CD14-positive monocyte (primary cell): ENCODE measurements around the gene RTN4IP1. TPM values are rescaled to one million over a fixed set of nuclear protein-coding genes. Genes with fewer than 3 reads are reported as not detected.

Experiments used
- DNase-seq, 3 donors: peaks; one replicate each; pipeline ENCODE4 v3.0.0-alpha.2; 2011 to 2022
- H2AFZ ChIP-seq: 2 replicates; pipeline ENCODE4 v1.6.0; 2012; ENCODE audit warnings: mild to moderate bottlenecking, low read depth, low read length, inconsistent platforms; ENCODE audit not compliant: insufficient read depth, poor library complexity, severe bottlenecking
- H3K27ac ChIP-seq, 2 donors: 1 replicate in 1 of 2; 2 replicates in 1 of 2; pipeline ENCODE4 v1.5.1; 2012 to 2013; ENCODE audit warnings: low read length in 2 of 2, control low read depth in 1 of 2, inconsistent platforms in 1 of 2, low read depth in 1 of 2, mild to moderate bottlenecking in 1 of 2
- H3K27me3 ChIP-seq, 2 donors: one replicate each; pipeline versions ENCODE4 v1.6.0 to v1.6.1; 2011 to 2013; ENCODE audit warnings: low read length in 2 of 2; ENCODE audit not compliant: control insufficient read depth in 2 of 2, insufficient read depth in 2 of 2
- H3K36me3 ChIP-seq, 2 donors: replicated peaks in 1 of 2; 1 replicate in 1 of 2; 2 replicates in 1 of 2; pipeline versions ENCODE4 v1.5.1 to v1.6.1; 2012 to 2013; ENCODE audit warnings: low read length in 2 of 2, control low read depth in 1 of 2, inconsistent platforms in 1 of 2, mild to moderate bottlenecking in 1 of 2; ENCODE audit not compliant: insufficient read depth in 2 of 2, control insufficient read depth in 1 of 2
- H3K4me1 ChIP-seq, 2 donors: 1 replicate in 1 of 2; 2 replicates in 1 of 2; pipeline versions ENCODE4 v1.5.1 to v1.6.1; 2012 to 2013; ENCODE audit warnings: low read length in 2 of 2, control low read depth in 1 of 2, inconsistent platforms in 1 of 2, mild to moderate bottlenecking in 1 of 2, moderate library complexity in 1 of 2; ENCODE audit not compliant: insufficient read depth in 2 of 2, control insufficient read depth in 1 of 2
- H3K4me2 ChIP-seq: replicated peaks from 2 replicates; pipeline ENCODE3; 2012; ENCODE audit warnings: low read length, moderate library complexity, mild to moderate bottlenecking; ENCODE audit not compliant: poor library complexity, severe bottlenecking; ENCODE audit errors: extremely low read depth
- H3K4me3 ChIP-seq, 3 experiments: fragments of 200-600 bp in 1 of 3; sonication (generic) in 1 of 3; replicated peaks in 1 of 3; 1 replicate in 2 of 3; 2 replicates in 1 of 3; pipeline ENCODE4 v1.5.1; 2011 to 2013; ENCODE audit warnings: low read length in 3 of 3, mild to moderate bottlenecking in 3 of 3, control low read depth in 2 of 3, low read depth in 2 of 3, inconsistent platforms in 1 of 3, moderate library complexity in 1 of 3
- H3K79me2 ChIP-seq: 2 replicates; pipeline ENCODE4 v1.6.0; 2012; ENCODE audit warnings: mild to moderate bottlenecking, control low read depth, inconsistent platforms, low read length, moderate library complexity; ENCODE audit not compliant: insufficient read depth
- H3K9ac ChIP-seq: 2 replicates; pipeline ENCODE4 v1.6.0; 2017; ENCODE audit warnings: low read length, mild to moderate bottlenecking; ENCODE audit not compliant: insufficient read depth, poor library complexity, severe bottlenecking
- H3K9me3 ChIP-seq, 2 donors: replicated peaks in 1 of 2; 1 replicate in 1 of 2; 2 replicates in 1 of 2; pipeline versions ENCODE4 v1.5.1 to v1.6.1; 2012 to 2013; ENCODE audit warnings: low read length in 2 of 2, control low read depth in 1 of 2; ENCODE audit not compliant: control insufficient read depth in 1 of 2, insufficient read depth in 1 of 2
- H4K20me1 ChIP-seq: 2 replicates; pipeline ENCODE4 v1.6.0; 2012; ENCODE audit warnings: mild to moderate bottlenecking, low read length, control low read depth, moderate library complexity; ENCODE audit not compliant: insufficient read depth
- H3K27ac Mint-ChIP-seq, 7 donors: one replicate each; pipeline ENCODE4 v1.8.0; 2020; ENCODE audit warnings: mild to moderate bottlenecking in 7 of 7, mixed read lengths in 7 of 7, moderate library complexity in 6 of 7, inconsistent platforms in 2 of 7
- H3K27me3 Mint-ChIP-seq, 3 donors: one replicate each; pipeline ENCODE4 v1.8.0; 2021 to 2022; ENCODE audit warnings: low read depth in 3 of 3, mild to moderate bottlenecking in 3 of 3, mixed read lengths in 3 of 3, moderate library complexity in 3 of 3, inconsistent platforms in 1 of 3
- H3K36me3 Mint-ChIP-seq, 2 donors: one replicate each; pipeline ENCODE4 v1.8.0; 2020; ENCODE audit warnings: mixed read lengths in 2 of 2, inconsistent platforms in 1 of 2, mild to moderate bottlenecking in 1 of 2
- H3K4me1 Mint-ChIP-seq: one replicate; pipeline ENCODE4 v1.8.0; 2020; ENCODE audit warnings: mild to moderate bottlenecking, mixed read lengths
- H3K4me3 Mint-ChIP-seq, 2 donors: one replicate each; pipeline ENCODE4 v1.8.0; 2020; ENCODE audit warnings: mild to moderate bottlenecking in 2 of 2, mixed read lengths in 2 of 2, moderate library complexity in 1 of 2
- H3K9me3 Mint-ChIP-seq, 7 donors: one replicate each; pipeline ENCODE4 v1.8.0; 2020 to 2022; ENCODE audit warnings: mixed read lengths in 7 of 7, mild to moderate bottlenecking in 6 of 7, moderate library complexity in 6 of 7, inconsistent platforms in 2 of 7
- CTCF ChIP-seq: fragments of 200-600 bp; IDR thresholded peaks from one replicate; pipeline ENCODE4 v1.8.0; 2022; ENCODE audit warnings: antibody characterized with exemption, mild to moderate bottlenecking
- WGBS: methylation state at CpG from one replicate; pipeline ENCODE4 v1.1.5; 2013; ENCODE audit warnings: missing lambda C conversion rate; ENCODE audit not compliant: insufficient coverage; 5-methylcytosine and 5-hydroxymethylcytosine counted together
- intact Hi-C, 2 donors: fragments of 100-400 bp; cut with micrococcal nuclease; formaldehyde crosslinking; loops; one replicate each; pipeline versions ENCODE4 v1.15.0 to v1.15.1; 2023
- polyA plus RNA-seq, 3 donors: library from polyadenylated mRNA; depleted of rRNA in 1 of 3; unstranded in 2 of 3; stranded (reverse) in 1 of 3; fragments of 300-500 nt in 2 of 3; fragments of >200 nt in 1 of 3; fragmentation: Illumina TruSeq in 2 of 3; gene quantifications; 1 replicate in 2 of 3; 2 replicates in 1 of 3; pipeline ENCODE4 v1.2.3, GENCODE V29; 2012 to 2021

The RTN4IP1 gene
- polyA plus RNA-seq, 3 donors: 3.5 to 6.7 (median 4.5) TPM

GRCh38 chr6:106569428-106569827 lies 59.9 kb downstream of the RTN4IP1 start:
- Mint-ChIP-seq H3K4me3 (no peak overlapping the region), H3K27me3 (peaks cover 0 to 6% (median 0%) of the 10 kb centered on the region in 3 donors), H3K9me3 (no peaks in the 10 kb centered on the region), H3K36me3 (peaks cover 51 to 69% of the 10 kb centered on the region in 2 donors), H3K27ac (peak overlapping the region in 1 of 7 donors; percentile 50), H3K4me1 (peaks cover 33% of the 10 kb centered on the region)
- peaks cover 8% of the 10 kb centered on the region for H3K79me2 ChIP-seq
- H3K4me2 ChIP-seq: no peak overlapping the region
- peaks cover 6% of the 10 kb centered on the region for H4K20me1 ChIP-seq
- H3K27me3 ChIP-seq: no peaks in the 10 kb centered on the region
- no peak overlapping the region for H3K4me3 ChIP-seq
- no peak overlapping the region for H3K9ac ChIP-seq
- no peak overlapping the region for H2AFZ ChIP-seq
- H3K4me1 ChIP-seq: peaks cover 17 to 23% of the 10 kb centered on the region in 2 donors
- no peaks in the 10 kb centered on the region for H3K9me3 ChIP-seq
- peaks cover 47 to 67% of the 10 kb centered on the region in 2 donors for H3K36me3 ChIP-seq
- intact Hi-C loops: loop anchor here in 1 of 2 donors (10.0 kb wide), 1 partner anchor 235 kb away; no protein-coding TSS in a partner anchor
- peak overlapping the region in 1 of 2 donors; percentile 3 for H3K27ac ChIP-seq
- no peak for DNase-seq
- 98% methylated on average over 4 of the region's 4 CpGs for WGBS
- no peak for TF ChIP-seq CTCF

- no peak overlapping the region for H3K9ac ChIP-seq
- WGBS: no CpG with 5 or more reads among the region's 2 CpGs
- Mint-ChIP-seq H3K4me1 (peaks cover 31% of the 10 kb centered on the region), H3K9me3 (no peaks in the 10 kb centered on the region), H3K36me3 (peaks cover 59 to 75% of the 10 kb centered on the region in 2 donors), H3K4me3 (no peak overlapping the region), H3K27me3 (peaks cover 0 to 6% (median 0%) of the 10 kb centered on the region in 3 donors), H3K27ac (no peak overlapping the region)
- no peak overlapping the region for H3K4me3 ChIP-seq
- no peaks in the 10 kb centered on the region for H3K9me3 ChIP-seq
- no peak for TF ChIP-seq CTCF
- peaks cover 56 to 76% of the 10 kb centered on the region in 2 donors for H3K36me3 ChIP-seq
- peaks cover 17% of the 10 kb centered on the region for H3K79me2 ChIP-seq
- no peak for DNase-seq
- H3K4me2 ChIP-seq: no peak overlapping the region
- H3K27me3 ChIP-seq: no peaks in the 10 kb centered on the region
- H3K27ac ChIP-seq: peak overlapping the region in 1 of 2 donors; percentile 14
- no peak overlapping the region for H2AFZ ChIP-seq
- intact Hi-C loops: loop anchor here in 1 of 2 donors (10.0 kb wide), 1 partner anchor 234 kb away; no protein-coding TSS in a partner anchor
- H4K20me1 ChIP-seq: peaks cover 6% of the 10 kb centered on the region
- H3K4me1 ChIP-seq: peaks cover 15 to 20% of the 10 kb centered on the region in 2 donors
Measured at GRCh38 chr6:106568530-106568929, 60.8 kb downstream of the RTN4IP1 start.
